HEK293T (cell line): ENCODE data around the gene DENND1C.

Experiments
- BHLHE40 ChIP-seq: fragments of 450-650 bp; IDR thresholded peaks from 2 replicates; pipeline ENCODE4 v1.6.1; 2016; ENCODE audit warnings: mild to moderate bottlenecking, moderate library complexity, borderline replicate concordance
- ELF4 ChIP-seq: fragments of 450-650 bp; IDR thresholded peaks from 2 replicates; pipeline ENCODE4 v1.6.1; 2017; ENCODE audit warnings: antibody characterized with exemption
- FOXA1 ChIP-seq: fragments of 450-650 bp; IDR thresholded peaks from 2 replicates; pipeline ENCODE4 v1.6.1; 2016; ENCODE audit warnings: mild to moderate bottlenecking
- FOXM1 ChIP-seq: fragments of 450-650 bp; IDR thresholded peaks from 2 replicates; pipeline ENCODE4 v1.6.1; 2017; ENCODE audit warnings: mild to moderate bottlenecking, borderline replicate concordance
- LEF1 ChIP-seq: fragments of 450-650 bp; IDR thresholded peaks from 2 replicates; pipeline ENCODE4 v1.6.1; 2017; ENCODE audit warnings: mild to moderate bottlenecking, borderline replicate concordance
- TARDBP ChIP-seq: fragments of 450-650 bp; IDR thresholded peaks from 2 replicates; pipeline ENCODE4 v1.6.1; 2016

DNA sequence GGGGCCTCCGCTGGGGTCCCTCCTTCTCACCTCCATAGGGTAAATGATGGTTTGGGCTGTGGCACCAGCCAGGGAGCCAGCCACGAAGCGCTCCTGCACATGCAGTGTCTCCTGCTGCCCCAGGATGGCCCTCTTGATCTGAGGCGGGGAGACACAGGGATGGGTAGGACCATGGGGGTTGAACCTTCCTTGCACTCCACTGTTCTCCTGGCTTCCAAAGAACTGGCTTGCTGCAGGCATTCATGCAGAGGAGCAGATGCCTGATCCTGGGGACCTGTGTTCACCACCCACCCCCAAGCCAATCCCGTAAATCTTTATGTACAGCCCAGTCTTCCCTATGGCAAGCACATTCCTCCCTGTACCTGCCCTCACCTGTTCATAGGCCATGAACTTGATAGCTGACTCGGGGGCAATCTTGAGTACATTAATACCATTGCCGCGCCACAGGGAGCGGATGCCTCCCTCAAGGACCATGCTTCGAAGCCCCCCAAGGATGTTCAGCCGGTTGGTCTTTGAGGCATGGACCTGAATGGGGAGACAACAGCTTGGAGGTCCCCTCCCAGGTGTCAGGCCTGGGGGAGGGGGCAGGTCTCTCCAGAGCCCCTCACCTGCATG lies 27.5 kb downstream of the DENND1C start:
- TF ChIP-seq BHLHE40 (no peak), ELF4 (no peak), FOXM1 (no peak), TARDBP (no peak), LEF1 (no peak), FOXA1 (no peak)
